ENCODE data around the gene NUFIP2.

The NUFIP2 gene

DNA sequence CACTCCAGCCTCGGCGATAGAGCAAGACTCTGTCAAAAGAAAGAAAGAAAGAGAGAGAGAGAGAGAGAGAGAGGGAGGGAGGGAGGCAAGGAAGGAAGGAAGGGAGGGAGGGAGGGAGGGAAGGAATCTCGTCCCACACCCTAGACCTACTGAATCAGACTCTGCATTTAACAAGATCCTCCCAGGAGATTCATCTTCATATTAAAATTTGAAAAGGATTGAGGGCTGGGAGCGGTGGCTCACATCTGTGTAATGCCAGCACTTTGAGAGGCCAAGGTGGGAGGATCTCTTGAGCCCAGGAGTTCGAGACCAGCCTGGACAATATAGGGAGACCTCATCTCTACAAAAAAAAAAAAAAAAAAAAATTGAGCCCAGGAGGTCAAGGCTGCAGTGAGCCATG lies 33.5 kb upstream of the NUFIP2 start:
- no peak for TF ChIP-seq CTCF (IDR thresholded peaks at IDR 0.05; ENCODE audit: extremely low read depth, insufficient read depth, missing control alignments)
- in situ Hi-C loops (cut with MboI; ENCODE audit: low pct_unique_long_range_greater_than_20kb, low sequenced_read_pairs, unreplicated experiment): no loop called here
- DNase-seq (ENCODE audit: low spot score): no peak

- TF ChIP-seq CTCF (IDR thresholded peaks at IDR 0.05; ENCODE audit: extremely low read depth, insufficient read depth, missing control alignments): no peak
- in situ Hi-C loops (cut with MboI; ENCODE audit: low pct_unique_long_range_greater_than_20kb, low sequenced_read_pairs, unreplicated experiment): no loop called here
- no peak for DNase-seq (ENCODE audit: low spot score)
Measured at GRCh38 chr17:29326023-29326813, 32.3 kb upstream of the NUFIP2 start.

DNA sequence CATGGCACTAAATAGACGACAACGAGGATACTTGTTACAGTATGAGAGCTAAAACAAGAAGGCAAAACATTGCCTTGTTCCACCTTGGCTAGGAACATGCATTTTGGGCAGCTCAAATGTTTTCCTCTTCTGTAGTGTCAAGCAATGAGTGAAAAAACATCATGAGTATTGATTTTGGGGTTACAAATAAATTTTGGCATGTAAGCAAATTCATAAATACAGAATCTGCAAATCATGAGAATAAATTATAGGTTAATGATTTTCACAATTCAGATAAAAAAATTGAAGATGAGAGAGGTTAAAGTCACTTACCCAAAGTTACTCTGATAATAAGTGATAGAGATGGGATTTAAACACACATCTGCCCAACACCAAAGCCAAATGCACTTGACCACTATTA lies 28.4 kb upstream of the NUFIP2 start:
- in situ Hi-C loops (cut with MboI; ENCODE audit: low pct_unique_long_range_greater_than_20kb, low sequenced_read_pairs, unreplicated experiment): no loop called here
- DNase-seq (ENCODE audit: low spot score): no peak
- TF ChIP-seq CTCF (IDR thresholded peaks at IDR 0.05; ENCODE audit: extremely low read depth, insufficient read depth, missing control alignments): no peak

GRCh38 chr17:29303386-29303785 lies 9.4 kb upstream of the NUFIP2 start:
- in situ Hi-C loops (cut with MboI; ENCODE audit: low pct_unique_long_range_greater_than_20kb, low sequenced_read_pairs, unreplicated experiment): no loop called here
- no peak for TF ChIP-seq CTCF (IDR thresholded peaks at IDR 0.05; ENCODE audit: extremely low read depth, insufficient read depth, missing control alignments)

GRCh38 chr17:29299031-29299430 lies 5.1 kb upstream of the NUFIP2 start:
- no peak for TF ChIP-seq CTCF (IDR thresholded peaks at IDR 0.05; ENCODE audit: extremely low read depth, insufficient read depth, missing control alignments)
- in situ Hi-C loops (cut with MboI; ENCODE audit: low pct_unique_long_range_greater_than_20kb, low sequenced_read_pairs, unreplicated experiment): no loop called here
- DNase-seq (ENCODE audit: low spot score): no peak

More at GRCh38 chr17:29303386-29303785, 9.4 kb upstream of the NUFIP2 start:
- DNase-seq (ENCODE audit: low spot score): no peak

- DNase-seq (ENCODE audit: low spot score): no peak
- in situ Hi-C loops (cut with MboI; ENCODE audit: low pct_unique_long_range_greater_than_20kb, low sequenced_read_pairs, unreplicated experiment): no loop called here
- no peak for TF ChIP-seq CTCF (IDR thresholded peaks at IDR 0.05; ENCODE audit: extremely low read depth, insufficient read depth, missing control alignments)
Measured at GRCh38 chr17:29295420-29295819, 1.5 kb upstream of the NUFIP2 start.

Data from GM13977 (cell line).